H1 (cell line): ENCODE results near the gene ICA1.

Source experiments
- CHD1 ChIP-seq: IDR thresholded peaks from 2 replicates; pipeline ENCODE4 v1.6.1; 2012; ENCODE audit warnings: low read depth, low read length, improper control_type of control experiment
- CTCF ChIP-seq, 3 experiments: IDR thresholded peaks; 1 replicate in 2 of 3; 2 replicates in 1 of 3; pipeline versions ENCODE4 v1.5.1 to v1.6.1; 2011; ENCODE audit warnings: low read length in 3 of 3, mild to moderate bottlenecking in 3 of 3, inconsistent platforms in 2 of 3, low read depth in 1 of 3, moderate library complexity in 1 of 3; ENCODE audit not compliant: insufficient read depth in 1 of 3; ENCODE audit errors: control extremely low read depth in 1 of 3
- EP300 ChIP-seq, 2 experiments: IDR thresholded peaks; 1 replicate in 1 of 2; 2 replicates in 1 of 2; pipeline ENCODE4 v1.6.1; 2011 to 2012; ENCODE audit warnings: low read depth in 2 of 2, low read length in 2 of 2, mild to moderate bottlenecking in 2 of 2, borderline replicate concordance in 1 of 2, inconsistent platforms in 1 of 2, moderate library complexity in 1 of 2
- EZH2 ChIP-seq: fragments of 200-600 bp; sonication (generic); IDR thresholded peaks from 2 replicates; pipeline ENCODE4 v1.7.1; 2012; ENCODE audit warnings: low read depth, mild to moderate bottlenecking, moderate library complexity, low read length, inconsistent platforms; ENCODE audit not compliant: severe bottlenecking
- HDAC2 ChIP-seq, 2 experiments: fragments of 300-600 bp in 1 of 2; sonication (generic) in 1 of 2; IDR thresholded peaks; 2 replicates each; pipeline ENCODE4 v1.6.1; 2011 to 2012; ENCODE audit warnings: low read depth in 2 of 2, low read length in 2 of 2, mild to moderate bottlenecking in 2 of 2, moderate library complexity in 2 of 2, borderline replicate concordance in 1 of 2, inconsistent platforms in 1 of 2
- JUND ChIP-seq: IDR thresholded peaks from 2 replicates; pipeline ENCODE4 v1.6.1; 2011; ENCODE audit warnings: mild to moderate bottlenecking, improper control_type of control experiment, low read length
- KDM1A ChIP-seq: fragments of 200-600, 300-600 bp; sonication (generic); IDR thresholded peaks from 2 replicates; pipeline ENCODE4 v1.7.1; 2016; ENCODE audit warnings: mild to moderate bottlenecking, low read length, borderline replicate concordance
- POLR2A ChIP-seq, 2 experiments: IDR thresholded peaks; 1 replicate in 1 of 2; 2 replicates in 1 of 2; pipeline ENCODE4 v1.6.1; 2011; ENCODE audit warnings: low read depth in 2 of 2, low read length in 2 of 2, mild to moderate bottlenecking in 2 of 2; ENCODE audit errors: control extremely low read depth in 1 of 2
- POLR2AphosphoS5 ChIP-seq: IDR thresholded peaks from 2 replicates; pipeline ENCODE4 v1.6.1; 2011; ENCODE audit warnings: low read depth, low read length
- RFX5 ChIP-seq: IDR thresholded peaks from 2 replicates; pipeline ENCODE4 v1.6.1; 2011; ENCODE audit warnings: low read depth, low read length, improper control_type of control experiment, borderline replicate concordance
- RNF2 ChIP-seq: fragments of 200-900, 300-1000 bp; sonication (generic); IDR thresholded peaks from 2 replicates; pipeline ENCODE4 v1.7.1; 2016; ENCODE audit warnings: borderline replicate concordance, low read depth, mild to moderate bottlenecking, antibody characterized with exemption, low read length; ENCODE audit not compliant: poor library complexity, severe bottlenecking; ENCODE audit errors: missing control alignments
- SIN3A ChIP-seq, 2 experiments: IDR thresholded peaks in 1 of 2; conservative IDR thresholded peaks in 1 of 2; 2 replicates each; pipeline ENCODE4 v1.6.1; 2011 to 2012; ENCODE audit warnings: low read length in 2 of 2, improper control_type of control experiment in 1 of 2, low read depth in 1 of 2, mild to moderate bottlenecking in 1 of 2
- SIX5 ChIP-seq: IDR thresholded peaks from 2 replicates; pipeline ENCODE4 v1.6.1; 2011; ENCODE audit warnings: mild to moderate bottlenecking, low read depth, low read length
- TAF1 ChIP-seq: IDR thresholded peaks from 2 replicates; pipeline ENCODE4 v1.6.1; 2011; ENCODE audit warnings: mild to moderate bottlenecking, low read depth, low read length

GRCh38 chr7:8078418-8078817 lies 183.5 kb downstream of the ICA1 start:
- TF ChIP-seq SIN3A (conservative IDR thresholded peaks at IDR 0.05 in 1 of 2, IDR thresholded peaks at IDR 0.05 in 1 of 2; ENCODE audit: low read depth in 1 of 2, low read length in 2 of 2) (no peak), HDAC2 (IDR thresholded peaks at IDR 0.05; ENCODE audit: borderline replicate concordance in 1 of 2, low read depth in 2 of 2, low read length in 2 of 2) (no peak), RFX5 (no peak), RNF2 (no peak), POLR2A (IDR thresholded peaks at IDR 0.05; ENCODE audit: control extremely low read depth in 1 of 2, low read depth in 2 of 2, low read length in 2 of 2) (no peak), SIX5 (no peak), CTCF (IDR thresholded peaks at IDR 0.05; ENCODE audit: control extremely low read depth in 1 of 3, insufficient read depth in 1 of 3, low read depth in 1 of 3, low read length in 3 of 3) (no peak), POLR2AphosphoS5 (no peak), KDM1A (no peak), CHD1 (no peak), TAF1 (no peak), JUND (no peak), EZH2 (no peak), EP300 (IDR thresholded peaks at IDR 0.05; ENCODE audit: borderline replicate concordance in 1 of 2, low read depth in 2 of 2, low read length in 2 of 2) (no peak)
